Measurements from ENCODE around the gene PTPRN2.

Gene PTPRN2

GRCh38 chr7:158073845-158074840 lies 513.5 kb downstream of the PTPRN2 start:
- no peak for DNase-seq (ENCODE audit: low read depth in 2 of 2)

GRCh38 chr7:158072991-158073730 lies 514.5 kb downstream of the PTPRN2 start:
- DNase-seq (ENCODE audit: low read depth in 2 of 2) = no peak

- DNase-seq (ENCODE audit: low read depth in 2 of 2) = no peak
These were observed 517.3 kb downstream of the PTPRN2 start for GRCh38 chr7:158070222-158070920.

- DNase-seq (ENCODE audit: low read depth in 2 of 2) = no peak
These were observed 518.8 kb downstream of the PTPRN2 start for GRCh38 chr7:158068853-158069252.

- DNase-seq (ENCODE audit: low read depth in 2 of 2) = no peak
These were observed 519.6 kb downstream of the PTPRN2 start for GRCh38 chr7:158067931-158068482.

GRCh38 chr7:158067219-158067930 lies 520.2 kb downstream of the PTPRN2 start:
- no peak for DNase-seq (ENCODE audit: low read depth in 2 of 2)

- no peak for DNase-seq (ENCODE audit: low read depth in 2 of 2)
These were observed 521.5 kb downstream of the PTPRN2 start for GRCh38 chr7:158066085-158066484.

GRCh38 chr7:158065340-158065739 lies 522.3 kb downstream of the PTPRN2 start:
- no peak for DNase-seq (ENCODE audit: low read depth in 2 of 2)

GRCh38 chr7:158064631-158065030 lies 523.0 kb downstream of the PTPRN2 start:
- no peak for DNase-seq (ENCODE audit: low read depth in 2 of 2)

GRCh38 chr7:158063850-158064610 lies 523.6 kb downstream of the PTPRN2 start:
- DNase-seq (ENCODE audit: low read depth in 2 of 2) = no peak

- no peak for DNase-seq (ENCODE audit: low read depth in 2 of 2)
These were observed 525.0 kb downstream of the PTPRN2 start for GRCh38 chr7:158062661-158063060.

- DNase-seq (ENCODE audit: low read depth in 2 of 2) = no peak
These were observed 525.6 kb downstream of the PTPRN2 start for GRCh38 chr7:158061884-158062656.

- DNase-seq (ENCODE audit: low read depth in 2 of 2) = no peak
These were observed 526.5 kb downstream of the PTPRN2 start for GRCh38 chr7:158061026-158061630.

- no peak for DNase-seq (ENCODE audit: low read depth in 2 of 2)
These were observed 527.4 kb downstream of the PTPRN2 start for GRCh38 chr7:158060216-158060615.

- DNase-seq (ENCODE audit: low read depth in 2 of 2) = no peak
These were observed 530.2 kb downstream of the PTPRN2 start for GRCh38 chr7:158057446-158057845.

GRCh38 chr7:158056761-158057160 lies 530.9 kb downstream of the PTPRN2 start:
- DNase-seq (ENCODE audit: low read depth in 2 of 2) = no peak

GRCh38 chr7:158055726-158056510 lies 531.7 kb downstream of the PTPRN2 start:
- no peak for DNase-seq (ENCODE audit: low read depth in 2 of 2)

GRCh38 chr7:158054611-158055010 lies 533.0 kb downstream of the PTPRN2 start:
- no peak for DNase-seq (ENCODE audit: low read depth in 2 of 2)

Data from activated CD4-positive, alpha-beta T cell treated with anti-CD3 and anti-CD28 coated beads for 24 hours (primary cell).